NK-92 (cell line): ENCODE results near the gene LST1.
"Not testable (repeated sequence)": the region's sequence is repeated elsewhere in the genome, so short reads cannot be mapped to it uniquely, and the experiment has no call there.

Experiments
- DNase-seq: peaks from one replicate; lab custom pipeline; 2025; ENCODE audit not compliant: unreplicated experiment; lab: John Stamatoyannopoulos, UW

The LST1 gene

DNA sequence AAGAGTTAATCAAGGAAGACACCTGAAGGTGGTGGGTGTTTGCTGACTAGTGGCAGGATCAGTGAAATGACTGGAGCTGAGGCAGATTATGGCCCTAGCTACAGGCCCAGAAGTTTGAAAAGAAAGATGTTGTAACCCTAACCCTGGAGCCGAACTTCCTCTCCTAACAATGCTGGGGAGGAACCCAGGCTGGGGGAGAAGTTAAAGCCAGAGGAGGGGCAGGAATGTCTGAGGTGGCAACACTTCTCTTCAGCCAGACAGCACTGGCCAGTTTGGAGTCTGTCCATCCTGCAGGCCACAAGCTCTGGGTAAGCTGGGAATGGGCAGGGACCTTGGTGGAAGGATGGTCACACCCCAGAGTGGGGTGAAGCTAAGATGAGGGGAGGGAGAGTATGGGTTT lies at the start of gene LST1:
Gene LST1 (plus strand): TSS at position 270 of the 400 bp plus-strand sequence. CDS start 1,023 bp downstream, outside the sequence.
- no peak for DNase-seq

DNA sequence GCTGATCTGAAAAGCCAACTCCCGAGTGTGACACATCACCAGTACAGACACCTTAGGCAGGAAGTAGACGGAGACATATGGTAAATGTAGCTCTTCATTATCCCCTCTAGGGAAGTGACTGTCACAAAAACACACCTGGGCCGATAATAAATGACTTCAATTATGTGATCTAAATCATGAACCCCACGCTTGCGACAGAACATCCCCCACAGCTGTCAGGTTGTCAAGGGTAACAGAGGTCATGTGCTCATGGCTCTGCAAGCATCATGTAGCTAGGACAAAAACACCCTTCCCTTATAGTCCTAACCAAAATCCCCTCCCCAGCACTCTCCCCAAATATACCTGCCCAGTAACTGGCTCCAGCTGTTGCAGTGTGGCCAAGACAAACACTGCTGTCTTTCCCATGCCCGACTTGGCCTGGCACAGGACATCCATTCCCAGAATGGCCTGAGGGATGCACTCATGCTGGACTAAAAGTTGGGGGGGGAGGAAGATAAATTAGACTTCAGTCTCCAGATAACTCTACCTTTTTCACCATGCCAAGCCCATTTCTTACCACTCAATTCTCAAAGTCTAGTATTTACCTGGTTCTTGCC lies 47.2 kb upstream of the LST1 start:
- DNase-seq, result no peak

DNA sequence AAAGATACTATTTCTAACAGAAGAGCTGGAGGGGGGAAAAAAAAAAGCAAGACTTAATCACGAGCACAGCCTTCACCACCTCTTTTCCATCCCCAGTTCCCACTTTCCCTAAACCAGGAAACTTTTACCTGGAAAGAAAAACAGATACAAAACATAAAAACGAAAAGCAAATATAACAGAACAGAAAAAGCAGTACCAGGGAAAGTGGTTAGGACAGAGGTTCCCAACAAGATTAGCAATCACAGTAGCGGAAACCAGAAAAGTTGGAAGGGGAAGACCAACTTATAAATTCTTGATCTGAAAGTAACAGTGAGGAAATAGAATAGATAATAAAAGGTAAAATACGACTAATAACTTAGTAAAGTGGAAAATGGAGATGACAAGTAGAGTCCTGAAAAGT lies 45.4 kb upstream of the LST1 start:
- no peak for DNase-seq

DNA sequence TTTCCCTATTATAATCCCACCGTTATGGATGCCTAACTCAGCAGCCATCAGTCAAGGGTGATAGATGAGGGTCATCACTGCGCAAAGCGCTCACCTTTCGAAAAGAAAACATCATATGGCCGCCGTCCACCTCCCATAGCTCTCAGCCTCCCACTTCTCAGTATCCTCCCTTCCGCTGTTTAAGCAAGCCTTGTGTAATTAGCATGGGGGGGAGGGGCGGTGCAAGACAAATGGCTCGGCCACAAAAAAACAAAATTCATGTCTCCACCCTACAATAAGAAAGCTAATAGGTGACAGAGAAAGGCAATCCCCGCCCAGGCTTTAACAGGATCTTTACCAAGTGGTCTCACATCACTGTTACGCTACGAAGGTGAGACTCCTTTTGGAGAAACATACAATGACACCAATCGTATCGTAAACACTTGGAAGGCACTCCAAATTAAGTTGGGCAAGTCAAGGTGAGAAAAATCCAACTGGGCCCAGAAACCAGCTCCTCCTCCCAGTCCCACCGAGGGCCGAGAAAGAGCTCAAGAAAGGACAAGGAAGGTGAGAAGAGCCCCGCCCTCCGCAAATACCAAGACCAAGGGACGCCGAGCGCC lies 44.9 kb upstream of the LST1 start:
- DNase-seq, result no peak

DNA sequence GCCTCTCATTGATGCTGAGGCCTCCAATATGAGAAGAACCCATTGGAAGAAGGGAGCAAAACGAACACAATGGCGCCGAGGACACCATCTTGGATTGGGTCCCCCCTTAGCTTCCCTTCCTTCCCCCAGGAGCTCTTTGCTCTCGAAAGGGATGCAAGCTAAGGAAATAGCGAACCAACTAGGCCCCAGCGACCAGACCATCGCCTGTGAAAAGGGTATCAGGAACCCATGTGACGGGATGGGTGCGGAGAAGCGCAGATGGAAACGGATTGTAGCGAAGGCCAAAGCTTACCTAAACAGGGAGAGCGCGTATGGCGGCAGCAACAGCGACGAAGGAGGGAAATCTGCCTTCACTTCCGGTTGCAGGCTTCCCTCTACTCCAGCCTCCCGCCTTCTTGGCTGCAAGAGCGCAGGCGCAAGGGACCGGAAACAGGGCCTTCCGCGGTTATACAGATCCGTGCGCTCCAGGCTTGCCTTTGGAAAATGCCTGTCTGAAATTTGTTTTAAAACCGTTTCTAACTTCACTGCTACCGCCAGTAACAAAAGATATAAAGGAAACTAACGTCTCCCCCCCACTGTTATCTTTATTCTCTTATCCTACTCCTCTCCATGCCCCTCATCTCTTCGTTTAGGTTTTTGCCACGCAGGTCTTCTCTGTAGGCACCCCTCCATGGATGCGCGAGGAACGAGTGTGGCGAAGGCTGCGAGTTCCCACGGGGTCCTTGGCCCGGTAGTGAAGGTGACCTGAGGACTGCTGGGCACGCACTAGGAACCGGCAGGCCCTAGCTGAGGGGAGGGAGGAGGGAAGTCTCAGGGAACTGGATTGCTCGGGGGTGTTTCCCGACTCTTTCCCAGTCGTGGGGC lies 44.2 kb upstream of the LST1 start, which contains the start of gene DDX39B:
Gene DDX39B (minus strand): TSS at position 346 of the 864 bp plus-strand sequence. CDS start 1,471 bp downstream, outside the sequence.
- DNase-seq, result no peak

DNA sequence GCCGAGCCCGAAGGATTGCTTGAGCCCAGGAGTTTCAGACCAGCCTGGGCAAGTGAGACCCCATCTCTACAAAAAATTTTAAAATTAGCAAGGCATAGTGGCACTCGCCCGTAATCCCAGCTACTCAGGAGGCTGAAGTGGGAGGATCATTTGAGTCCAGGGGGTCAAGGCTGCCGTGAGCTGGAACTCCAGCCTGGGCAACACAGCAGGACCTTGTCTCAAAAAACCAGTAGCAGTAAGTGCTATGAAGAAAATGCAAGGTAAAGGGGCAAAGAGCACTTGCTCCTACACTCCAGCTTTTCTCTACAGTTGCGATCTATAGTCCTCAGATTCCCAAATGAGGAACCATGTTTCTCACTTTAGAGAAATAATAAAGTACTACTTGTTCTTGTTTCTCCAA lies 42.4 kb upstream of the LST1 start:
- DNase-seq, result no peak

DNA sequence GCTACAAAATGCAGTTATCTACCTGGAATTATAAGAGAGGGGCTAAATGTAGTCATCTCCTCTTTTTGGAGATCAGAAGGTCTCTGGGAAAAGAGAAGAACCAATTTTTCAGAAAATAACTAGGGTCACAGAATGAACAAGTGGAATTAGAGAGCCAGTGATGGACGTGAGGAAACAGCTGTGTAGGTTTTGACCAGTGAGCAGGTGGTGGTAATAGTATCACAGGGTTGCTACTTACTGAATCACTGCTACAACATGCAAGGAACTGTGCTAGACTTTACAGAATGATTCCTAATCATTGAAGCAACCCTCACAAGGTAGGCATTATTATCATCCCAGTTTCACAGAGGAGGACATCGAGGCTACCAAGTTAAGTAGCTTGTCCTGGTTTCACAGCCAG lies 41.4 kb upstream of the LST1 start:
- DNase-seq, result no peak

DNA sequence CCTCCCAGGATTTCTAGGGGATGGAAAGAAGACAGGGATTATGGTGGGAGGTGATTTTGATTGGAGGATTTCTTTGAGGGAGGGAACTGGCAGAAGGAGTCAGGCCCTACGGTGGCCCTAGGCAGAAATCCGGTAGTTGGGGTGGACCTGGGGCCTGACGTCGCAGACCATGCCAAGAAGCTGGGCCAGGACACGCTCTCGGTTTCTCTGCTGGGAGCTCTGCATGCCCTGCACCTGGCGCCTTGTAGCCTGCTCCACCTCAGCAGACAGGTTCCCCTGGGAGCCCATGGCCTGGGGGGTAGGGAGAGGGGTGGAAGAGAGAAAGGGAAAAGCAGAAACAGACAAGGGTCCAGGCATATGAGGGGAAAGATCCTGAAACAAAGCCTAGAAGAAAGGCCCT lies 40.8 kb upstream of the LST1 start:
- DNase-seq, result no peak

DNA sequence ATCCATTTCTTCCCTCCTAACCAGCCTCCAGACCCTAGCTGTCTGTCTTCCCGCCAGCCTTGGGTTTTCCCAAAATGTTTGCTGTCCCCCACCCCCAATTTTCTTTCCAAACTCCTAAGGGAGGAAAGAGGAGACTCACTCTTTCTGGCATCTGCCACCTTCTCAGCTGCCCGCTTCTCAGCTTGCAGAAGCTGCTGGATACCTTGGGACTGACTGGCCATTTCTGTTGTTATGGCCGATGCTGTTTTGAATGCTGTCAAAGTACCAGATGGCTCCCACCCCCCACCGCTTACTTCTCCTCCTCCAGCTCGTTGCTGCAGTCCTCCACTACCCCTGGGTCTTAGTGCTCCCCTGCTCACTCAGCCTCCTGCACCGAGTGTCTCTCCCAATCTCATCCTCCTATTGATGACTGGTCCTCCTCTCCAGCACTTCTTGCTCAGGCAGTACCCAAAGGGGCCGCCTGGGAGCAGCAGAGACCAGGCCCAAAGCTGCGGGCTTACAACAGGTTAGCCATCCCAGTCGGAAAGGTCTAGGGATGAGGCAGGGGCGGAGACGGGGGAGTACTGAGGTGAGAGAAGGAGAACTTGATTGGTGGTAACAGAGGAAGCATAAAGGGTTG lies 39.6 kb upstream of the LST1 start, which contains the start of gene ATP6V1G2:
Gene ATP6V1G2 (minus strand): TSS at position 270 of the 619 bp plus-strand sequence. CDS start 49 bp downstream, at position 221.
- DNase-seq, result no peak

DNA sequence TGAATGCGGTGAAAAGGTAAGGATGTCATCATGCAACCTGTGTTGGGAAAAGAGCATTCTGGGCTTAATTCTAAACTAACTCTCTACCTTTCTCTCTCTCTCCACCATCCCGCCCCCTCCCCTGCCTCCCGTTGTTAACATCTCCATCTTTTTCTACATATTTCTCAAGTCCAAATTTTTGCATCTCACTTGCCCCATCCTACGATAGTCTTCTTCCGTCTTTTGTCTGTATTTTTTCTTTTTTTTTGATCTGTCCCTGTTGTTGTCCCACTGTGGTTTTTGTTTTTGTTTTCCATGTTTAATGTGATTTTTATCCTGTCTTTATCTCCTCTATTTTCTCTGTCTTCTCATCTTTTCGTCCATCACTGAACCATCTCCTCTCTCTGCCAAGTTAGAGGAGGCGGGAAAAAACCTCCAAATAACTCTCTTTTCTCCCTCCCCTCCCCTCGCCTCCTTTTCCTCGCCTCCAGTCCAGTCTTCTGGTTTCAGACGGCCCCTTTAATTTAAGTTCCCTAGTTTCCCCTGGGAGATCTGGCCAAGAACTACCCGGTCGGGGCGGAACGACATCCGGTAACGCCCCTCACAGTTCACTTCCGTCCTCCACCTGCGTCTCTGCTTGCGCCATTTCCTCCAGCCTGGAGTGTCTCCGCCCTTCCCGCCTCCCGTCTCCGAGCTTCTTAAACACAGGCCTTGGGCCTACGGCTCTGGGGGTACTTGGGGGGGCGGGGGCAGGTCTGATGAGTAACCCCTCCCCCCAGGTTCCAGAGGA lies 38.9 kb upstream of the LST1 start, which contains the start of gene NFKBIL1:
Gene NFKBIL1 (plus strand): TSS at position 651 of the 769 bp plus-strand sequence. CDS start 87 bp downstream, at position 738.
- no peak for DNase-seq

DNA sequence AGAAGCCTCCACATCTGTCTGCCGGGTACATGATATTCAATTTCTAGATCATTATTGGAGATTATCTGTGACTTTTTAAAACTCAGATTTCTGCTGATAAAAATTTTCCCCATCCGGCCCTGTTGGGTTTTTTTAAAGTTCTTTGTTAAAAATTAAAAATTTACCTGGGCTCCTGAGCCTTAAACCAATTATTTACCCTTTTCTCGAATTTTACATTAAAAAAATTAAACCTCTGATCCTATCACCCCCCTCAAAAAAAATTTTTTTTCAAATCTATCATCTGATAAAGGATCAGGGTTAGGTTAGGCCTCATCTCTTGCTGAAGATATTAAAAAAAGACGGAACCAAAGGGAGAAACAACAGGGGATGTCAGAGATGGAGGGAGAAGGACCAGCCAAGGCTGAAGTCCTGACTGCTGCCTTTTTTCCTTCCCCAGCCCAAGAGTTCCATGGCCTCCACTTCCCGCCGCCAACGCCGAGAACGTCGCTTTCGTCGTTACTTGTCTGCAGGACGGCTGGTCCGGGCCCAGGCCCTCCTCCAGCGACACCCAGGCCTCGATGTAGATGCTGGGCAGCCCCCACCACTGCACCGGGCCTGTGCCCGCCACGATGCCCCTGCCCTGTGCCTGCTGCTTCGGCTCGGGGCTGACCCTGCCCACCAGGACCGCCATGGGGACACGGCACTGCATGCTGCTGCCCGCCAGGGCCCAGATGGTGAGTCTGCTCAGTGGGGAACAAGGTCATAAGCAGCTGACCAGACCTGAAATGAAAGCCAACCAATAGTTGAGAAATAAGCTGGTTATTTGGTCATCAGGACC lies 38.1 kb upstream of the LST1 start:
- DNase-seq, result no peak

DNA sequence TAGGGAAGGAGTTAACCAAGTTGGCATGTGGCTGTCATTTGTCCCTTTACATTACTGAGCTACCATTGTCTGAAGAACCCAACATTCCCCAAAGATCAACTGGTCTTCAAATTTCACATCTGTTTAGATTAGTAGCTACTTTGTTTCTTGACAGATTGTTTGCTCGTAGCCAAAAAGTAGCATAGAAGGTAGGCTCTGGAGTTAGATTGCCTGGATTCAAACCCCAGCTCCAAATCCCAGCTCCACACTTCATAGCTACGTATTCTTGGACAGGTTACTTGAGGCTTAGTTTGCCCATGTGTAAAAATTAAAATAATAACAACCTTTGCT lies 37.6 kb upstream of the LST1 start:
- no peak for DNase-seq

DNA sequence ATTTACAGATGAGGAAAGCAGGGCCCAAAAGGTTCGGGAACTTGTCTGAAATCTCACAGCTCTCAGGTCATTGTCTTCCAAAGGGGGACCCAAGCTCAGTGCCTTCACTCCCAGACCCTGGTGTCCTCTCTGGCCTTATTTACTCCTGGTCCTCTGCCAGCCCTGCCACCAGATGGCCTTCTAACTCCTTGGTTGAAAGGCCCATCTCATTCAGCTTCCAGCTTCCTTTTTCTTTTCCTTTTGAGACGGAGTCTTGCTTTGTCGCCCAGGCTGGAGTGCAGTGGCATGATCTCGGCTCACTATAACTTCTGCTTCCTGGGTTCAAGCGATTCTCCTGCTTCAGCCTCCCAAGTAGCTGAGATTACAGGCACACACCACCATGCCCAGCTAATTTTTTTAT lies 34.7 kb upstream of the LST1 start:
- DNase-seq, result not testable (repeated sequence)

DNA sequence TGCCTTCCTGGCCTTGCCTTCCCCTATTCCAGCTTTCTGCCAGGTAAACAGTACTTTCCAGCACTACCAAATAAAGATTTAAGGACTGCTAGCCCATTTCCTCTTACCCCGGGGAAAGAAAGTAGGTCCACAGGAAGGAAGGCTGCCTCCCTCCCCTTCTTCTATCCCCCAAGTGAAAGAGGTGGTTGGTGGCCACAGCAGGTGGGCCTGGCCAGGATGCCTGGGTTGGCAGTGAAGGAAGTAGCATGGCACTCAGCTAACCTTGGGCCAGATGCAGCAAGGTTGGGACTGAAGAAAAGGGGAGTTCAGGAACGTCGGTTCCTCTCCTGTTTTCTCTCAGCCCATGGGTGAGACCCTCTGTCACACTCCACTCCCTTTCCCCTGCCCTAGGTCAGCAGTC lies 29.8 kb upstream of the LST1 start:
- DNase-seq, result no peak

DNA sequence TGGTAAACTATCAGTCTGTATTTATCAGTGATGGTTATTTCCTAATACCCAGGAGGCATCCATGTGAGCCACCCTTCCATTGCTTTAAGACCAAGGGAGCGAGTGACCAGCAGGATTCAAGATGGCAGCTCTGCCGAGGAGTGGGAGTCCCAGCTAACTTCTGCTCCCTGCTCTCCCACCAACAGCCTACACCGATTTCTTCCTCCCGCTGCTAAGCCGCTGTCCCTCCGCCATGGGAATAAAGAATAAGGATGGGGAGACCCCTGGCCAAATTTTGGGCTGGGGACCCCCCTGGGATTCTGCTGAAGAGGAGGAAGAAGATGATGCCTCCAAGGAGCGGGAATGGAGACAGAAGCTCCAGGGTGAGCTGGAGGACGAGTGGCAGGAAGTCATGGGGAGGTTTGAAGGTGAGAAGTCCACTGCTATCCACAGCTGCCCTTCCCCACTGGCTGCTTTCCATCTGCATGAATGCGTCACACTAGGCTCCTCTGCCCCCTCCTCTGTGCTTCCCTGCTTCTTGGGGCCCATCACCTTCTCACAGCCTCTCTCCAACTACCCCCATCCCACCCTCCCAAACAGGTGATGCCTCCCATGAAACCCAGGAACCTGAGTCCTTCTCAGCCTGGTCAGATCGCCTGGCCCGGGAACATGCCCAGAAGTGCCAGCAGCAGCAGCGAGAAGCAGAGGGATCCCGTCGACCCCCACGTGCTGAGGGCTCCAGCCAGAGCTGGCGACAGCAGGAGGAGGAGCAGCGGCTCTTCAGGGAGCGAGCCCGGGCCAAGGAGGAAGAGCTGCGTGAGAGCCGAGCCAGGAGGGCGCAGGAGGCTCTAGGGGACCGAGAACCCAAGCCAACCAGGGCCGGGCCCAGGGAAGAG lies 28.4 kb upstream of the LST1 start:
- DNase-seq, result no peak

DNA sequence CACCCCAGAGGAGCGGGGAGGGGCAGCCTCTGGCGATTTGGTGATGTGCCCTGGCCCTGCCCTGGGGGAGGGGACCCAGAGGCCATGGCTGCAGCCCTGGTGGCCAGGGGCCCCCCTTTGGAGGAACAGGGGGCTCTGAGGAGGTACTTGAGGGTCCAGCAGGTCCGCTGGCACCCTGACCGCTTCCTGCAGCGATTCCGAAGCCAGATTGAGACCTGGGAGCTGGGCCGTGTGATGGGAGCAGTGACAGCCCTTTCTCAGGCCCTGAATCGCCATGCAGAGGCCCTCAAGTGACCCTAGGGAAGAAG lies 27.8 kb upstream of the LST1 start:
- no peak for DNase-seq

DNA sequence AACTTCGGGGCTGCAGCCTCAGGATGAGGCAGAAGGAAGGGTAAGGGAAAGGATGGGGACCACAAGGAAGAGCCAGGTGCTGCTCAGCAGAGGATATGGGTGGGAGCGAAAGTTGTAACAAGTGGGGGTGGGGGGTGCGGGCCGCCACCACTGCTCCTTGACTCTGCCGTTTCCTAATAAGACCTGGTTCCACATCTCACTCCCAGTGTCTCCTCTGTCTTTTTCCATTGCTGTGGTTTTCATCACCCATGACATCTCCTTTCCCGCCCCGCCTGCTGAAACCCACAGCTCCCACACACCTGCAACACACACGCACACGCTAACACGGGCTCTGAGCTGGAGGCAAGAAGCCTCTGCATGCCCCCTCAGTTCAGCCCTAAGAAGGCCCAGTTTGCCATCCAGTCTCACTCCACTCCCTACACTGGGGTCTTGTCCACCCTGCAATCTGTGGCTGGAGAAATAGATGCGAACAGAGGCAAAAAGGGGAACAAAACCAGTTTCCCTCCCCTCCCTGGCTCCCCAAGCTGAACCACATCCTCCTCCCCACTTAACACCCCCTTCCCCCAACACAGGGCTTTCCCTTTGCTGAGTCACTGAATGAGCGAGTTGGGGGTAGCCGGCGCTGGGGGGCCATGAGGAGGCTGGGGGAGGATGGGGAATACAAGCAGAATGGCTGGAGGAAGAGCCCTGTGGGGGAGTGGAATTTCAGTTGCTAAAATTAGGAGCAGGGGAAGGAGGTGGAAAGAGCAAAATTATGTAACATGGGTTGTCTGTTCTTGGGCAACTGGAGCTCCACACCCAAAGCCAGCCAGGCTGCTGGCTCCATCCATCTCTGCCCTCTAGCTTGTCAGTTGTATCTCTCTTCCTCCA lies 27.2 kb upstream of the LST1 start:
- no peak for DNase-seq

DNA sequence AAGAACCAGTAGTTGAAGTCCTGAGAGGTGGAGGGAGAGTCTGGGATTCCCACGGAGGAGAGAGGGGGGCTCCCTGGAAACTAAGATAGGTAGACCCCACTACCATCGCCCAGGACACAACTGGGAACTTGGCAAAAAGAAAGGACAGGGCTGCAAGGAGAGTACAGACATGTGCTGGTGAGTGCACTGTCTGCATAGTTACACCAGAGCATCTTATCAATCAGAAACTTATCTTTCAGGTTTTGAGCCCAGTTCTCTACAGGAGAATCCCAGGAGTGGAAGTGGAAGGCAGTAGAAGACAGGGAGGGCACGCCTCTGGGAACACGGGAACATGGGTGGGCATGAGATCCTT lies 26.5 kb upstream of the LST1 start:
- DNase-seq, result no peak
